Dermis blood vessel endothelial cell (primary cell): Measurements from ENCODE around the gene LGR4. TPM values are rescaled to one million over a fixed set of nuclear protein-coding genes. Genes with fewer than 3 reads are reported as not detected.
"Not testable (repeated sequence)": the region's sequence is repeated elsewhere in the genome, so short reads cannot be mapped to it uniquely, and the experiment has no call there.

Source experiments
- DNase-seq: peaks from one replicate; pipeline ENCODE4 v3.0.0; 2010
- total RNA-seq: library from RNA; depleted of rRNA; stranded (reverse); fragments of >200 nt; gene quantifications from 2 replicates; pipeline ENCODE4 v1.2.3, GENCODE V29; 2014

LGR4 gene
- total RNA-seq, 1 donor from 2014 or later = 1.9 TPM

DNA sequence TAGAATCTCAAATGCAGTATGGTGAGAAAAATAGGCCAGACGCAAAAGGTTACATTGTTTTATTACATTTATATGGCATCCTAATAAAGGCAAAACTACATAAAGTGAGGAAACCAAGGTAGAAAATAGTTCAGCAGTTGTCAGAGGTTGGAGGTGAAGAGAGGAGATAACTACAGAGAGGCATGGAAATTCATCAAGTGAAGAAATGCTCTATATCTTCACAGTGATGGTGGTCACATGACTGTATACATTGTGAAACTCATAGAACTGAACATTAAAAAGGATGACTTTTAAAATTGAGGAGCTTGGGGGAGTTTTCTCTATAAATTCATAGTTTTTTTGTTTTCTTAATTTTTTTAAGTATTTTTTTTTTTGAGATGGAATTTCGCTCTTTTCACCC lies 14.4 kb downstream of the LGR4 start:
- no peak for DNase-seq

- DNase-seq = no peak
Measured at GRCh38 chr11:27456795-27457329, 15.7 kb downstream of the LGR4 start.

DNA sequence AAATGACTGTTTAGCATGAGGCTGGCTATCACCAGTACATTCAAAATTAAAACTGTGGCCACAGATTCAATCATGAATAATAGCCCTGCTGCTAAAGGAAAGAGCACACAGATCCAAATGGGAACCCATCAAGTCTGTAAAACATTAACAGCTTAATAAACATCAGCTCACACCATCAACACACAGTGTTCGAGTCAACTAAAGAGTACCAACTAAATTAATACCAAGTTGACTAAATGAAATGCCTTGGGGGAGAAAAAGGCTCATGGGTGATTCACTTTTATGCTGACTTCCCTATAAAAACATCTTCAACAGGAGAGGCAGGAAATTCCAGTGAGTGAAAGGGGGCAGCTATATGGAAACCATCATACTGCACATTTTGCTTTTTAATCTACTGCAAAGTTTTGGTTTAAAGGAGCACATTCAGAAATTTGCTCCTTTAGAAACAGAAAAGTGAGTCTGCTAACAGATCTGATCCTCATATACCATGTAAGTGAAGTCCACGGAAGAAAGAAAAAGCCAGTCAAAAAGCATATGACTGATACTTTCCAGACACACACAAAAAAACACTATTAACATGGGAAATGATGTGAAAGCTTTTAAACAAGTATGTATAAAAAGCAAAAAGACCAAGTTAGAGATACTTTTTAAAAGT lies 16.3 kb downstream of the LGR4 start:
- DNase-seq = peak; percentile 65

DNA sequence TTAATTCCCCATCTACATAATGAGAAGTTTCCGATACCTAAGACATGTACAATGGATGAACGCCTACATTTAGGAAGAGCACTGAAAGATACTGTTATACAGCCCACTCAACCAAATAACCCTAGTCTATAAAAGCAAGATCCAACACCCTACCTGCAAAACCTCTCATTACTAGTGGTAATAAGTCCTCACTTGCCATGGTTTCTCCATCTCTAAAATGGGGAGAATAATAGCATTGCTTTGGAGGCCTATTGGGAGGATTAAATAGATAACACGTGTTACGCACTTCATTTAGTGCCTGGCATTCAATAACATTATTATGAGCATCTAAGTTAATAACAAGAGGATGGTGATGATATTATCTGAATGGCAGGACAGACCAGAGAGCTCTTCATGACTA lies 16.9 kb downstream of the LGR4 start:
- DNase-seq = no peak

GRCh38 chr11:27453701-27454100 lies 18.9 kb downstream of the LGR4 start:
- DNase-seq = no peak

GRCh38 chr11:27452147-27452546 lies 20.4 kb downstream of the LGR4 start:
- no peak for DNase-seq

GRCh38 chr11:27451244-27451965 lies 21.2 kb downstream of the LGR4 start:
- no peak for DNase-seq

DNA sequence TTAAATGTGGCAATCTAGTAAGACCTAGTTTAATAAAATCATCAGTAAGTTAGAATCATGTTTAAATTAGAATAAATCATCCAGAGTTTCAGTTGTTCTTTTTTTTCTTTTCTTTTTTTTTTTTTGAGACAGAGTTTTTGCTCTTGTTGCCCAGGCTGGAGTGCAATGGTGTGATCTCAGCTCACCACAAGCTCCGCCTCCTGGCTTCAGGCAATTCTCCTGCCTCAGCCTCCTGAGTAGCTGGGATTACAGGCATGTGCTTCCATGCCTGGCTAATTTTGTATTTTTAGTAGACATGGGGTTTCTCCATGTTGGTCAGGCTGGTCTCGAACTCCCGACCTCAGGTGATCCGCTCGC lies 24.4 kb downstream of the LGR4 start:
- DNase-seq = not testable (repeated sequence)

- no peak for DNase-seq
Measured at GRCh38 chr11:27447288-27448183, 25.1 kb downstream of the LGR4 start.

- DNase-seq = no peak
Measured at GRCh38 chr11:27445625-27446024, 27.0 kb downstream of the LGR4 start.

- DNase-seq = no peak
Measured at GRCh38 chr11:27444801-27445215, 27.8 kb downstream of the LGR4 start.

- no peak for DNase-seq
Measured at GRCh38 chr11:27443746-27444507, 28.7 kb downstream of the LGR4 start.

DNA sequence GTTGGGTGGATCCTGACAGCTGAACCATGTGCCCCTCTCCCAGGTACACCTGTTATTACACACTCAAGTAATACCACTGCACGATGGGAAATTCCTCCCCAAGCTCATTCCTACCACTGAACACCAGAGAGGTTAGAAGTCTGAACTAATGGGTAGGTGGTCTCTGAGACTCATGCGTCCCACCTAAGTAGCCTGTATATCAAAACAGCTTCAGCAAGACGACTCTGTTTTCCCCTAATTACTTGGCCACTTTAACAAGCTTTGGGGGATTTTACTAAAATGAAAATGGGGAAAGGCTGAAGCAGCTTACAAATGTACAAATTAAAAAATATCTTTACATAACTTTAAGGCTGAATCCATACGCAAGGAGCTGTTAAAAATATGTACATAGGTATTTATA lies 29.4 kb downstream of the LGR4 start:
- no peak for DNase-seq

DNA sequence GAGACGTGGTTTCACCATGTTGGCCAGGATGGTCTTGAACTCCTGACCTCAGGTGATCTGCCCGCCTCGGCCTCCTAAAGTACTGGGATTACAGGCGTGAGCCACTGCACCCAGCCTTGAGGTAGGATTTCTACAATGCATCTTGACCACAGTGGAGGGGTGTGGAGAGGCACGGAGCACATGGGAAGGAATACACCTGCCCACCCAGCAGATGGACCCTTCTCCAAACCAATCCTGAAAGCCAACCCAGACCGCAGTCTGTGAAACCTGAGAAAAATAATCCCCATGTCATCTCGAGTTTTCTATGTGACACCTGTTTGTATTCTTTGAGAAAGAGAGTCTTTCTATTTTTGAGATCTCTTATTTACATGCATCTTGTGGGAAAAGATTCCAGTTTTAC lies 32.5 kb downstream of the LGR4 start:
- DNase-seq = no peak

DNA sequence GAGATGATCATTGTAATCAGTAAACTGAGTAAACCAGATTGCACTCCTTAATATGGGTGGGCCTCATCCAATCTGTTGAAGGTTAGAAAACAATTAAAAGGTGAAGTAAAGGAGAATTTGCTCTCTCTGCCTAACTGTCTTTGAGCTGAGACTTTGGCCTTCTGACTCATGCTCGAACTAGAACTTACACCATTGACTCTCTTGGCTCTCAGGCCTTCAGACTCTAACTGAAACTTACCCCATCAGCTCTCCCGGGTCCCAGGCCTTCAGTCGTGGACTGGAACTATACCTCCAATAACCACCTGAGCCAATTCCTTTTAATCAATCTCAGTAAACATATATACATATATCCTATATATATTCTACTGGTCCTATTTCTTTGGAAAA lies 34.0 kb downstream of the LGR4 start:
- DNase-seq = no peak

DNA sequence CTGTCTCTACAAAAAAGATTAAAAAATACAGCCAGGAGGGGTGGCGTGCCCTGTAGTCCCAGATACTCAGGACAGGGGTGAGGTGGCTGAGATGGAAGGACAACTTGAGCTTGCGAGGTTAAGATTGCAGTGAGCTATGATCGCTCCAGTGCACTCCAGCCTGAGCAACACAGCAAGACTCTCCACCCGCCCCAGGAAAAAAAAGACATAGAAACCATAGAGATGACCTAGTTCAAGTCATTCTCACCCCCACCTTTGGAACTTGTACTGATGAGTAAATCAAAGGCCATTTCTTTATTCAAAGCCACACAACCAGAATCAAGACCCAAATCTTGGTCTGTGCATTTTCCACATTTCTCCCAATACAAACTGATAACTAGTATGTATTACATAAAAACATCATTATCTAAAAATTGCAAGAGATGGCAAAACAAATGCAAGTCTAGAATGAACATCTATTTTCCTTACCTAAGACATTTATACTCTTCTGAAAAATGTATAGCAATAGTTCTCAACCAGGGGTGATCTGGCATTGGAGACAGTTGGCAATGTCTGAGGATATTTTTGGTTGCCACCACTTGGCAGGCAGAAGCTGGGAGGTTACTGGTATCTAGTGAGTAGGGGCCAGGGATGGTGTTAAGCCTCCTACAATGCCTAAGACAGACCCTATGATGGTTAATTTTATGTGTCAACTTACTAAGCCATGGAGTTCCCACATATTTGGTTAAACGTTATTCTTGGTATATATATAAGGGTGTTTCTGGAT lies 34.6 kb downstream of the LGR4 start:
- no peak for DNase-seq

GRCh38 chr11:27436916-27437315 lies 35.7 kb downstream of the LGR4 start:
- no peak for DNase-seq

DNA sequence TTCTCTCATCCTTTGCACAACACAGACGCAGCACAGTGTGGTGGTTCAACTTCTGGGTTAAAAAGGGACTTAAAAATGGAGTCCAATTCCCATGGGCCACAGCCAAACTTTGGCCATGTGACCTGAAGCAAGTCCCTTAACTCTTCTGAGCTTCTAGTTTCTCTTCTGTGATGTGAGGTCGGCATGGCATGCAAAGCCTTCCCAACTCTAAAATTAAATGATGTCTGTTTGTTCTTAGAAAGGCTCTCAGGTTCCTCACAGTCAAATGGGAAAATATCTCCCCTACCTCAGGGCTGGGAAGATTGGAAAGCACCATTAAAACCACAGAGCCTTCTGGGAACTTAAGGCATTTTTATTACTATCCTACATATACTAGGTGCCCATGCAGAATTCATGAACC lies 38.8 kb downstream of the LGR4 start:
- no peak for DNase-seq

DNA sequence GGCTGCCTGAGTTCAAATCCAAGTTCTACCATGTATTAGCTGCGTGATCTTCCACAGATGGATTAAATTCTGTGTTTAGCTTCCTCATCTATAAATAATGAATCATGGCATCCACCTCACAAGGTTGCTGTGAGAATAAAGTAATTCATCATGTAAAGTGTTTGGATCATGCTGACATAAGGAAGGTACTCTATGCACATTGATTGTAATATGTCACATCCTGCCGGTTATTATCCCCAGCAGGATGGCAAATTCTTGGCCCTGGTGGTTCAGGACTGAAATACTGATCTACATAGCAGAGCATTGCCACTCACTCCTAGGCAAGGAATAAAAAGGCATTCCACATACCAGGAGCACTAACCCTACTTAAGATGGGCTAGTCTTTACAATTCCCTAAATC lies 40.8 kb downstream of the LGR4 start:
- DNase-seq = no peak

DNA sequence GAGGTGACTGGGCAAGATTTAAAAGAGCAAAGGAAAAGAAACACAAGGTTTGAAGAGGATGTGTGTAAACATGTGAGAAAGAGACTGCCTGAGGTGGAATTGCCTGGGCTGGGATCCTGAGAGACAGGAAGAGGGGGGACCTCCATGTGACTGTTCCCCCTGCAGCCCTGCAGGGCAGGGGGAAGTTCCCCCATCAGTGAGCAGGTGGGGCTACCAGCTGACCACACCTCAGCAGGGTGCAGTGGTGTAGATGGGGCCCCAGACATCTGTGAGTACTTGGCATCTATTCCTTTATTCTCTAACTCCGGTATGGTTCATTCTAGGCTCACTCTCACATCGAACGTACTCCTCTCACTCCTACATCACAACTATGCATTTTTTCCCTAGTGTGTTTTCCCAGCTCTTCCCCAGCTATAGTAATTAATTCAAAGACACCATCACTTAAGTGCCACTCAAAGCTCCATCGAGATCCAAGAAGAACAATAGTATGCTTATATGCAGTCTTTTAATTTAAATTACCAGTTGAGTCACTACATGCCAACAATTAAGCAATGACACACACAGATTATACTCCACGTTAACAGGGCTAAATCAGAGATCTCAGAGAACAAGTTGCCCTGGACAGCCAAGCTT lies 42.7 kb downstream of the LGR4 start:
- DNase-seq = peak; percentile 10
